NCI-H526 treated with DMSO at 0.1 percent for 48 hours (cell line): ENCODE data around the gene DCAF5.
"Not testable (repeated sequence)": the region's sequence is repeated elsewhere in the genome, so short reads cannot be mapped to it uniquely, and the experiment has no call there.

ENCODE experiments used
- DNase-seq: peaks from one replicate; lab custom pipeline; 2025; lab: John Stamatoyannopoulos, UW

Gene DCAF5

DNA sequence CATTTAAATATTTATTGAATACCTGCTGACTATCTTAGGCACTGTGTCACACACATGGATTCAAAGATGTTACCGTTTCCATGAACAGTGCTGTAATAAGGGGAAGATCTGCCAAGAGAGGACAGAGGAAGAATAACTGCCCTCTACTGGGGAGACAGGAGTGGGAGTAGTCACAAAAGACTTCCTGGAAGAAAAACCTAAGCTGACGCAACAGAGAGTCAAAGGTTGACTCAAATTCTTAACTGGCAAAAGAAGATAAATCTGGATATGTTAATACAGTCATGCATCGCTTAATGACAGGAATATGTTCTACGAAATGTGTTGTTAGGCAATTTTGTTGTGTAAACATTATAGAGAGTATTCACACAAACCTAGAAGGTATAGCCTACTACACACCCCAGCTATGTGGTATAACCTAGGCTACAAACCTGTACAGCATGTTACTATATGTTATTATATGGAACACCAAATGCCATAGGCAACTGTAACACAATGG, 51.5 kb downstream of the DCAF5 start:
- DNase-seq, result no peak

DNA sequence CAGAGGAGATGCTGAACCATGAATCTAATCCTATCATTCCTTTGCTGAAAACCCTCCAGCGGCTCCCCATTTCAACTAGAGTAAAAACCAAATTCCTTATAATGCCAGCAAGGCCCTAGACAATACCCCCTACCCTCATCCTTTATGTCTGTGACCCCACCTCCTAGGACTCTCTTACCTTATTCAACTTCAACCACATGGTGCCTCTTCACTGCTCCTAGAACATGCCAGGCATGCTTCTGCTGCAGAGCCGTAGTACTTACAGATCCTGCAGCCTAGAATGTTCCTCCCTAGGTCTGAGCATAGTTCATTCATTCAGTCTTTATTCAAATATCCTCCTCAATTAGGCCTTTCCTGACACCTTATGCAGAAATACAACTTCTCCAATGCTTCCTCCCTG, 54.9 kb downstream of the DCAF5 start:
- DNase-seq, result no peak

DNA sequence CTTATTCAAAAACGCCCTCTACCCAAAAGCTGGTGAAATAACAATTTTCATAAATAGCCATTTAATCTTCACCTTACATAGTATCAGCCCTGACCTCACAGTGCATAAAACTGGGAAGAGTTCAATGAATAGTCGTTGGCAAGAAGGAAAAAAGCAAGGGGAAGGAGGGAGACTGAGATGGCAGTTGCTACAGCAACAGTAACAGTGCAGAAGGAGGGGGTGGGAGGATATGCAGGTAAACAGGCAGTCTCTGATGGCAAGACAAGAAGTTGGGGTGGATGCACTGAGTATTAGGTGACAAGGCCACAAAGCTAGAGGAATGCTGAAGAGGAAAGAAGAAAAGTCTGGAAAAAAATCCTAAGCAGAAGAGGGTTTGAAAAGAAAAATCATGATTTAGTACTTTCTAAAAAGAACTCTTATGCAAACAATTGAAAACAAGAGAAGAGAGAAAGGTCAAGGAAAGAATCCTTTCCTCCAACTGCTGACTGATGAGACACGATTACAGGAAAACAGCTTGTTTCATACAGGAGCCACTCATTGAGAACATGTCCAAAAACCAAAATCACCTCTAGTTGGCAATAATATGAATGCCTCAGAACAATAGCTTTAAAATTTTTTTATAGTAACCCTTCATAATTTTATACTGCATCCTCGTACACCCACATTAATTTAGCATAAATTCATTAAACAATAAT, 56.0 kb downstream of the DCAF5 start:
- no peak for DNase-seq

DNA sequence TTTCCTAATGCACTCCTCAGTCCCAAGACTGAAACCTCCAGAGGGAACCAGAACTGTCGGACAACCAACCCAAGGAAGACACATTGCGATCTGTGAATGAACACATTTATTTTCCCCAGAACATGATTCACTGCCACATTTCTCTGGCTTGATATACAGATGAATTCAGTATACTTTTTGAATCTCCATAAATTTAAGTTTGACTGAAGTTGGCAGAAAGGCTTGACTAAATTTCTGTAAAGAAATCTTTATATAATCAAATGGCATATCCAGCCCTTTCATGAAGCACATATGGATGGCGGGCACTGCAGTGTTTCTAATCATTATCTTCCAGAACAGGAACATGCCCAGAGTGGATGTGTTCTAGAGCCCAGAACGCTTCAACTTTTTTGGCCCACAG, 56.7 kb downstream of the DCAF5 start:
- DNase-seq, result no peak

DNA sequence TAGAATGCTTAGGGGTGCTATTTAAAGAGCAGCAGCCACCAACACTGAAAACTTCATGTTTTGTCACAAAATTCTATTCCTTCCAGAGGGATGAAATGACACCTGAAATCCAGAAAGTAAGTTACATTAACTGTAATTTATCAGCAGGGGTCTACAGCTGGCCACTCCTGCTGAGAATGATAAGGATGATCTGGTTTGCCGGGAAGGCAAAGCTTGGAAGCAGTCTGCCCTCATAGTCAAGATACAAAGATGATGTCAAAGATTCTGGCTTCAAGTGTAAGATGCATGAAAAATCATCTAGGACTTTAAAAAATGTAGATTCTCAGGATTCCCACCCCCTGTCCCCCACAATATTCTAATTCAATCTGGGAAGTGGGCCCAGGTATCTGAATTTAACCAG, 58.4 kb downstream of the DCAF5 start:
- DNase-seq, result no peak

DNA sequence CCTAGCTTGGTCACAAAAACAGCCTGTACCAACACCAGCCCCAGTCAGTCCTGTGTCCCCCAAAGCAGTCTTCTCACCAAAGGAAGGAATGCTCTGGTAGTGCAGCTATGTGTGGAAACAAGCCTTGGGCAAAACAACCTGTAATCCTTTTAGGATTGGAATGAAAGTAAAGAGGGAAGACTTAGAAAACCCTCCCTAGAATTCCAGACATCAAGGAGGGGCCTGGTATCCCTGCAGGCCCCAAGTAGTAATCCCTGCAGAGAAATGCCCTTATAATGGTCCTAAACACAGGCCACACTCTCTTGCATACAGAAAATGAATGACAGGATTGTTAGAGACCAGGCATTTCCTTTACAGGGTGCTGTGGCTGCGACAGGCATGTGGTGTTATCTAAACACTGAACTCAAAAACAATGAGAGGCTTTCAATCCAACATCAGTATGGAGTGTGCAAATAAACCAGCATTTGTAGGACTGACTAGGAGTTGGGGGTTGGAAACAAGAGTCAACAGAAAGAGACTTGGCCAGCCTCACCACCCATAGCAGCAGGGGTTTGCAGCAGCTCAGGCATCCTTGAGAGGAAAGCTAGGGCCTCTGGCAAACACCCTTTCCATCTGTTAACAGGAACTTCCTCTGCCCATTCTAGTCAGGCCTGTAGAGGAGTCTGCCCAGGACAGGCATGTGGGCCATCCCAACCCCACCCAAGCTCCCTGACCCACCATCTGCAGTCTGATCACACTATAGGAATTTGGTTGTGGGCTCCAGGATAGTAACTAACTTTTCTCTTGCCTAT, 59.1 kb downstream of the DCAF5 start:
- DNase-seq, result no peak

DNA sequence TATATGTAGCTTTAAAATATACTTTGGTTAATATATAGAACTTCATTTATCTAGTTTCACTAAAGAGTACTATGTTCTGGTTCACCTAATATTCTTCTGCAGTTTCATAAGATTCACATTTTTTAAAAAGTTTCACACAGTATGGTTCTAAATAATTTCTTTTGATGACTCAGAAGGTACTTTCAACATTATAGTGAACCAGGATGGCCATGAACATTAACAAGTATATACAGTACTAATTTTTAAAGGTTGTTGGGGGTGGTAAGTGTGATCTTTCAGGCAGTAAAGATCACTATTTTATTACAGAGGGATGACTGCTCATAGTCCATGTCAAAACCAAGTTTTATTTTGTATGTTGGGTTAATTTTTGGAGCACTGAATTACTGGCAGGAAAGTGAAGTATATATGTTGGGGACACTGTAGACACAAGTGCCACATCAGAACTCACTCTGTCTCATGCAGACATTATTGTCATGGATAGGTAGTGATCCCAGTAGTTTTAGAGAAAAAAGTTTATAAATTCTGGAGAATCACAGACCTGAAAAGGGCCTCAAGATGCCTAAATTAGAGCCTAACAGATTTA, 60.0 kb downstream of the DCAF5 start:
- DNase-seq, result no peak

DNA sequence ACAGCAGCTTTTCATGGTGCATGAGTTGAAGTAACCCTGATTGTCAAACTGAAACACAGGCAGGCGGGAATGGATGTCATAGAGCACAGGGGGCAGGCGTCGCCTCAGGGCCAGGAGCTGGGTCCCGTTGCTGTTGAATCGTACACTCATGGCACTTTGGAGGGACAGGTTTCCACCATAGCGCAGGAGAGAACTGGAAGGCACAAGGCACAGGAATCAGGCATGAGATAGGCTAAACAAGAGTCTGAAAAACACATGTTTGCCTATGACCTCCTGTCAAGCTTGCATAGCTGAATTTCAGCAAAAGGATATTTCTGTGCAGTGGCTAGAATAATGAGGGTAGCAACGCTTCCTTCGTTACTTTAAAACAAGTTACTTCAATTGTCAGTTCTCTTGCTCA, 61.2 kb downstream of the DCAF5 start:
- DNase-seq, result no peak

DNA sequence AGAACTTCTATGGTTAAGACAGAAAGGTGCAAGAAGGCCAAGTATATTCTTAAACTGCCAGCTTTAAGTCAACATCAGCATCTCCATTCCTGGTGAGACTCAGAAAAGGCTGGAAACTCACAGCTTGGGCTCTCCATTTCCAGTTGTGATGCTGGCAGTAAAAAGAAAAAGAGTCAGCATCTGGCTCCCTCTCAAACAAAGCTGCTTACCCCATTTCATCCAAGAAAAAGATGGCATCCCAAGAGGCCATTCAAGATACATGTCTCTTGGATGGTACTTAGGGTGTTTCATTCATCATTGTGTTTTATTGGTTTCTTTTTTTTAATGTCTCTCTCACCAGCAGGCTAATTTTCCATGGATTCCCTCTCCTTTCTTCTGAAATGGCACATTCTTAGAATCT, 61.9 kb downstream of the DCAF5 start:
- DNase-seq, result no peak

DNA sequence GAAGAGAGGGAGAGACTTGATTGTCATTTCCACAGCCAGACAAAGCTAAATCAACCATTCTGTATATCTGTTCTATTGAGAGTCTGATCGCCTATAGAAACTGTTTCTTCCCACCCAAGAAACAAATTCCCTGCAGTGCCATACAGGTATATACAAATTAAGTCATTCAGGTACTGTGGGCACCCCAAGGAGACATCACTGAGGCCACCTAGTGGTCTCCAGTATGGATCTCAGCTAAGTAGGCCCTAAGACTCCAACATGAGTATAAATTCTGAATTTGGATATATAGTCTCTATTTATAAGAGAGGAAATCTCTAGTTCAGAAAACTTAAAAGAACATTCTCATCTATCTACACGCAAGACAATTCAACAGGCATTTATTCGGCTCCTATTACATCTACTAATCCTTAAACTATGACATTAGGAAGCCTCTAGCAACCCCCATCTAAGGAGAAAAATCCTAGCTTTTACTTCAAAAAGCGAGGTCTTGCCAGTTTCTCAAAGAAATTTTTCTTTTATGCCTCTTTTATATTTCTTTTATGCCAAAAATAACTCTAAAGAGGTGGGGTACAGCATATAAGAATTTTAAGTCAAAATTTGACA, 62.6 kb downstream of the DCAF5 start:
- DNase-seq, result peak; percentile 38

DNA sequence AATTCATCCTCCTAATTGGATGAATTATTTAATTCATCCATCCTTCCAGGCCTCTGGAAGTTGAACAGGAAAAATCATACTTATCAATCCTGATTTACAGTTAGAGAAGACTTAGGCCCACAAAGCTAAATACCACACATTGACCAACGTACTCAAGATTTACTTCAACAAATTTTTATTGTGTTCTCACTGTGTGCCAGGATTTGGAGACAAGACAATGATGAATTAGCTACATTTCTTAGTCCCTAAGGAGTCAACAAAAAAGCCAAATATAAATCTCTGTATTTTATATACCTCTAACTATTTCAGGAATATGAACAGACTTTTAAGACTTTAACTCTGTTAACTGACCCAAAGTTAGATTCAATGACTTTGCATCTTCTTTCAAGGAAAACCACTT, 63.9 kb downstream of the DCAF5 start:
- DNase-seq, result no peak

DNA sequence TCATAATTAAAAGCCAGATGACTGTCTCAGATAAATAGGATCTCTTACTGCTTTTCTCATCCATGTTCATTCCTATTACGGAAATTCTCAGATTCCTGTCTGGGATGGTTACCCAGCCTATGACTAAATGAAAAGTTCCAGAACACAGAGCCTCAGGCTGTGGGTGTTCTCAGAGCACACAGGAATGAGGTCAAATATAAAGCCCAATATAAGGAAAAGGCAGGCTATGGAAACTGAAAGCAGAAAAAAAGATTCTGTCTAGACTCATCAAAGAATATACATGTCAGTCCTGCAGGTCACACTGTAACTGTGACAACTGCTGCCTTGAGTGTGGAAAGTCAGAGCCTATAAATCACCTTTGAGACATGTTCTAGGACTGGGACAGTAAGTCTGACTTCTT, 64.3 kb downstream of the DCAF5 start:
- no peak for DNase-seq

DNA sequence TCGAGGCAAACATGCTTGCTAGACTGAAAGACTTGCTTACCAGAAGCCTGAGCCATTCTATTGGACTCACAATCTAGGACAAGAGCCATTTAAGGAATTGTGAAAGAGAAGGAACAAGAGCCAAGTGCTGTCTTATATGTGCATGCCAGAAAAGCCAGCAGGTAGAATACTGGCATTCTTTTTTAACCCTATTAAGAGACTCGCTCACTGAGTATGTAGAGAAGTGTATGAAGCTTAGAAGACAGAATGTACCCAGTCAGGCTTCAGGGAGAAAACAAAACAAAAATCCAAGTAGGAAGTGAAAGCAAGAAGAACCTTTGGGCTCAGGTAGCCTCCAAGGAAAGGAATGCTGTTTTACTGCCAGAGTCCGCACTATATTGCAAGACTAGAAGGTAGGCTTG, 65.9 kb downstream of the DCAF5 start:
- DNase-seq, result no peak

DNA sequence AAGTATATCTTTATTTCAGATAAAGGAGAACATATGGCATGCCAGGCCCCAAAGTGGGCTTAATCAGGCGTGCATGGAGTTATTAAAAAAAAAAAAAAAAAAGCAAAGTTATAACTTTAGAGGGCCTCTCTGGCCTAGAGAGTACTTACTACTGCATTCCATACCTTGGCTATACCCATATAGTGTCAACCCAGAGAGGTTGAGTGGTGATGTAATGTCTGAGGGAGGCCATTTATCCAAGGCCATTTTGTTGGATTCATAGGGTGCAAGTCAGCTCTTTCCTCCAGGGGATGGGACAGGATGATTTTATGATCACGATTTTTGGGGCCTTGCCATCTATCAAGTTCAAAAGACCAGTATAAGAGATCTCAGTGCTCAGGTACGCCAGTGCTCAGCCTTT, 66.4 kb downstream of the DCAF5 start:
- DNase-seq, result no peak

DNA sequence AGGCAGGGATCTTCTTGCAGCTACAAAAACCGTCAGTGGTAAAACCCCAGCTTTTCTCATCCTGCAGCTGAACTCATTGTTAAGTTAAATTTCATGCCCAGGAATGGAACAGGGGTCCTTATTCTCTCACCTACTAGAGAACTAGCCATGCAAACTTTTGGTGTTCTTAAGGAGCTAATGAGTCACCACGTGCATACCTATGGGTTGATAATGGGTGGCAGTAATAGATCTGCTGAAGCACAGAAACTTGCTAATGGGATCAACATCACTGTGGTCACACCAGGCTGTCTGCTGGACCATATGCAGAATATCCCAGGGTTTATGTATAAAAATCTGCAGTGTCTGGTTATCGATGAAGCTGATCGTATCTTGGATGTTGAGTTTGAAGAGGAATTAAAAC, 68.9 kb downstream of the DCAF5 start:
- DNase-seq, result no peak

DNA sequence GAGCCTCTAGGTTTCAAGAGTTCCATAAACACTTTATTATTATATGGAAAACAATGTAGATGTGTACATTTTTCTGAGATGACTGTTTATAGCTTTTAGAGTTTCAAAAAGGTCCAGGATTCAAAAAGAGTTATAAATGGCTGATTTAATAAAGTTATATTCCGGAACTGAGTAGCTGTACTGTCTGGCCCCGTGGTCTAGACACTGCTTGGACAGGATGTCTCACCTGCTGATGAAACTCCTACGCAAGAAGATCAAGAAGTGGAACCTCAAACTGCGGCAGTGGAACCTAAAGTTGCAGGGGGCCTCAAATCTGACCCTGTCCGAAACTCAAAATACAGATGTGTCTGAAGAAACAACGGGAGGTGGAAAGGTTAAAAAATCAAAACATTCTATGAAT, 69.7 kb downstream of the DCAF5 start:
- no peak for DNase-seq

DNA sequence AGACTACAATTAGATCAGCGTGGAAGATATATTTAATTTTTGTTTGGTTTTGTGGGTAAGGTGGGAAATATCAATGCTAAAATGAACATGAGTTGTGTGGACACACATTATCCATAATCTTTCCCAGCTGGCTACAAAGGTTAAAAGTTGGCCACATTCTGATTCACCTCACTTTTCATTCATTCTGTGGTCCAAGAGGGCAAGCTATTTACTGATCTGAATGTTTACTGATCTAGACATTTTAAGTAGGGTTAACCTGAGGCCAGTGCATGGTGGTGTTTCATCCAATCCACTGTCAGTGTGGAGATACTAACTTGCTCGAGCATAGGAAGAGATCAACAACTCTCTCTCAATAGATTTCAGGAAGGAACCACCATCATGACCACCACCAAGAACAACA, 71.6 kb downstream of the DCAF5 start:
- no peak for DNase-seq

DNA sequence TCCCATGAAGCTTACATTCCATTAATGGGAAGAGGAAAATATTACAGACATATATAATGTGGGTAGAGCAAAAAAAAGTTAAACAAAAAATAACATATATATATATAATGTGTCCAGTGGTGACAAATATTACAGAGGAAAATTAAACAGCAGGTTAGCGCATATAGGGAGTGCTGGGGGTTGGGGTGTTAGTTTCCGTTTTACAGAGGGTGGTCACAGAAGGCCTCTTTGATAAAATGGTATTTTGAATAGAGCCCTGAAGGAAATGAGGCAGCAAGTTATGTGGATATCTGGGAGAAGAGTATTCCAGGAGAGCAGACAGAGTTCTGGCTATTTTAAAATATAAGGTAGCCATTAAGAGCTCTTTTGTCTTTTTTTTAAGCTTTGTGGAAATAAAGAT, 73.2 kb downstream of the DCAF5 start:
- DNase-seq, result no peak

DNA sequence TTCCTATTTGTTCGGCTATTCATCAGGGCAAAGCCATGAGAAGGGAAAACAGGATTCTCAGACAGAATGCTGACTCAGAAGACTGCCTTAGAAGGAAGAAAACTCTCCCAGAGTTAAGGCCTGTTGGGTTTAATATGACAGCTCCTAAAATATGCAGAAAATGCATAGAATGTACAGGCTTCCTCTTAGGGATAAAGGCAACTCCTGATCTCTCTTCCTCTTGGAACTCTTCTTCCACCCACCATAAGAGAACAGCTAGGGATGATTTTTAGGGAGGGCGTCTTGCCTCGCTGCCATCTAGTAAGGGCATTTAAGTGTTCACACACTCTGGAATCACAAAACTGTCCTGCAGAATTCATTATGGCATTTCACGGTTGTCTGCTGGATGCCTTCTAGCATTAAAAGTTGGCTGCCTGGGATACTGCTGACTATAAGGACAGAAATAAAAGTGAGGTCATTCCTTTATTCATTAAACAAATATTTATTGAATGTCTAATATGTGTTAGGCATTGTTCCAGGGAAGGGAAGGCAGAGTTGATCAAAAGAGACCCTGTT, 73.7 kb downstream of the DCAF5 start:
- DNase-seq, result no peak

DNA sequence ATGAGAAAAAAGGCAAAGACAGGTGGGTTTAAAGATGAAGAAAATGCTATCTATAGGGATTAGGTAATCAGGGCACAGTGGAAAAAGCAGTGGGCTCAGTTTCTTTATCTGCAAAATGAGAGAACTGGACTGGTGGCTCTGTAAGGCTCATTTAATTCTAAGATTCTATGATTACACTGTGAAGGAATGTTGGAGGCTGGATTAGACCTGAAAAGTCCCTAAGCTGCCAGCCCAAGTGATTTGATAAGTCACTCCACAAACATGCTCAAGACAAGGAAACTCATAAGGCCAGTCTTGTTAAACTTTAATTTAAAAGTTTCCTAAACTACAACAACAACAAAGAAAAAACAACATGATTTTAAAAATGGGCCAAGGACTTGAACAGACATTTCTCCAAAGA, 75.1 kb downstream of the DCAF5 start:
- DNase-seq, result no peak

DNA sequence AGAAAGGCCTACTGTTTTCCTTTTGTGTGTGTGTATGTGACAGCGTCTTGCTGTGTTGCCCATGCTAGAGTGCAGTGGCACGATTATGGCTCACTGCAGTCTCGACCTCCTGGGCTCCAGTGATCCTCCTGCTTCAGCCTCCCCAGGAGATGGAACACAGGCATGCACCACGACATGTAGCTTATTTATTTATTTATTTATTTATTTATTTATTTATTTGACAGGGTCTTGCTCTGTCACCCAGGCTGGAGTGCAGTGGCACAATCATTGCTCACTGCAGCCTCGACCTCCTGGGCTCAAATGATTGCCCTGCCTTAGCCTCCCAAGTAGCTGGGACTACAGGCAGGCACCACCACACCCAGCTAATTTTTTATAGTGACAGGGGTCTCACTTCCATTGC, 75.7 kb downstream of the DCAF5 start:
- not testable (repeated sequence) for DNase-seq

DNA sequence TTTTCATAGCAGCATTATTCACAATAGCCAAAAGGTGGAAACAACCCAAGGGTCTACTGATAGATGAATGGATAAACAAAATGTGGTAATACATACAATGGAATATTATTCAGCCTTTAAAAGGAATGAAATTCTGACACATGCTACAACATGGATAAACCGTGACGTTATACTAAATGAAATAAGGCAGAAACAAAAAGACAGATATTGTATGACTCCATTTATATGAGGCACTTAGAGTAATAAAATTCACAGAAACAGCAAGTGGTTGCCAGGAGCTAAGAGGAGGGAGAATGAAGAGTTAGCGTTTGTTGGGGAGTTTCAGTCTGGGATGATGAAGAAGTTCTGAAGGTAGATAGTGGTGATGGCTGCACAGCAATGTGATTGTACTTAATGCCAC, 76.6 kb downstream of the DCAF5 start:
- DNase-seq, result no peak

DNA sequence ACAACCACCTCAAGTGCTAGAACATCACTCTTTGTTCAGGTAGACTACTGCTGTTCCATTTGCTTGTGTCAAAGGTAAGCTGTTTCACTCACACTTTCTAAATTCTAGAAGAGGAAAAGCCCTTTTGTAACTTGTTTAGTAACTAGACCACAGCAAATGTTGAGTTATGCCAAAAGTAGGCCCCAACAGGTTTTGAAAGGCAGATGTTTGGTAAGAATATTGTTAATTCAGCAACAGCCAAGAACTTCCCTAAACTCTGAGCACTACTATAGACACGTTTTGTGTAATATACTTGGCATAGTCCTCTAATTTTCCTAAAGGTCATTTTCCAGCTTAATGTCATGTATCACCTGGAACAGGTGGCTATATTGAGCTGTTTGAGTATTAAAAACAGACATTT, 79.0 kb downstream of the DCAF5 start:
- DNase-seq, result no peak
